ENCODE data around the gene ELF5. TPM values are rescaled to one million over a fixed set of nuclear protein-coding genes. Genes with fewer than 3 reads are reported as not detected.

ELF5 gene
- total RNA-seq, 1 donor, result not detected

GRCh38 chr11:34446386-34446785 is 67.2 kb downstream of the ELF5 start:
- Histone ChIP-seq H3K27ac (ENCODE audit: low read depth, low read length) (no peak overlapping the region), H4K20me1 (ENCODE audit: insufficient read depth, low read length) (peaks cover 49% of the 10 kb centered on the region), H3K36me3 (ENCODE audit: insufficient read depth, low read length) (peaks cover 10% of the 10 kb centered on the region), H3K27me3 (ENCODE audit: insufficient read depth, low read length) (no peaks in the 10 kb centered on the region), H3K4me1 (ENCODE audit: insufficient read depth, low read length) (peaks cover 3% of the 10 kb centered on the region), H3K4me3 (ENCODE audit: insufficient read depth, low read length) (no peak overlapping the region), H3K9me3 (ENCODE audit: low read depth, low read length) (no peaks in the 10 kb centered on the region), H2AFZ (ENCODE audit: low read length) (no peak overlapping the region), H3K79me2 (ENCODE audit: insufficient read depth, low read length) (peaks cover 57% of the 10 kb centered on the region), H3K4me2 (ENCODE audit: insufficient read depth, low read length) (no peak overlapping the region)
- no peak for DNase-seq (ENCODE audit: insufficient read length, low spot score, missing footprints)
- no peak for TF ChIP-seq CTCF (IDR thresholded peaks at IDR 0.05; ENCODE audit: extremely low read depth, low read depth, low read length)

GRCh38 chr11:34445956-34446355 is 67.6 kb downstream of the ELF5 start:
- H2AFZ ChIP-seq (ENCODE audit: low read length), result no peak overlapping the region
- peaks cover 53% of the 10 kb centered on the region for H4K20me1 ChIP-seq (ENCODE audit: insufficient read depth, low read length)
- no peak for TF ChIP-seq CTCF (IDR thresholded peaks at IDR 0.05; ENCODE audit: extremely low read depth, low read depth, low read length)
- peaks cover 6% of the 10 kb centered on the region for H3K36me3 ChIP-seq (ENCODE audit: insufficient read depth, low read length)
- no peak overlapping the region for H3K4me3 ChIP-seq (ENCODE audit: insufficient read depth, low read length)
- no peaks in the 10 kb centered on the region for H3K27me3 ChIP-seq (ENCODE audit: insufficient read depth, low read length)
- H3K79me2 ChIP-seq (ENCODE audit: insufficient read depth, low read length), result peaks cover 61% of the 10 kb centered on the region
- H3K27ac ChIP-seq (ENCODE audit: low read depth, low read length), result no peak overlapping the region
- peaks cover 3% of the 10 kb centered on the region for H3K4me1 ChIP-seq (ENCODE audit: insufficient read depth, low read length)
- H3K4me2 ChIP-seq (ENCODE audit: insufficient read depth, low read length), result no peak overlapping the region
- no peak for DNase-seq (ENCODE audit: insufficient read length, low spot score, missing footprints)
- H3K9me3 ChIP-seq (ENCODE audit: low read depth, low read length), result no peaks in the 10 kb centered on the region

DNA sequence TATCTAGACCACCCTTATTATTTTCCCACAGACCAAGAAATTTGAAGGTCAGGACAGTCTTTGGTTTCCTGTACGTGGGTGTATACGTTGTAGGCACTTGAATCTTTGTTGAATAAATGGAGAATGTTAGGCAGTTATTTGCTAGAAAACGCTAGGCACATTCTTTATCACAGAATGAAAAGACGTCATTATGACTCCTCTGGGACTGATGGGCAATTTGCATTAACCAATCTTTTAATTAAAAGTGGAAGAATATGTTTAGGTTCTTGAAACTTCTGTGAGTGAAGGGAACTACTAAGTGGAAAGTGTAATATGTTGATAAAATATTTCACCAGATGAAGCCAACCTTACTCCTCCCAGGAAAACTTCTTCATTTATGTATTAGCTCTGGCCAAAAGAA is 69.2 kb downstream of the ELF5 start:
- Histone ChIP-seq H3K4me3 (ENCODE audit: insufficient read depth, low read length) (no peak overlapping the region), H3K27me3 (ENCODE audit: insufficient read depth, low read length) (no peaks in the 10 kb centered on the region), H3K79me2 (ENCODE audit: insufficient read depth, low read length) (peaks cover 74% of the 10 kb centered on the region), H3K4me2 (ENCODE audit: insufficient read depth, low read length) (no peak overlapping the region), H3K36me3 (ENCODE audit: insufficient read depth, low read length) (no peaks in the 10 kb centered on the region), H4K20me1 (ENCODE audit: insufficient read depth, low read length) (peaks cover 64% of the 10 kb centered on the region), H2AFZ (ENCODE audit: low read length) (no peak overlapping the region), H3K9me3 (ENCODE audit: low read depth, low read length) (no peaks in the 10 kb centered on the region), H3K4me1 (ENCODE audit: insufficient read depth, low read length) (peaks cover 11% of the 10 kb centered on the region), H3K27ac (ENCODE audit: low read depth, low read length) (no peak overlapping the region)
- no peak for DNase-seq (ENCODE audit: insufficient read length, low spot score, missing footprints)
- TF ChIP-seq CTCF (IDR thresholded peaks at IDR 0.05; ENCODE audit: extremely low read depth, low read depth, low read length), result no peak

- Histone ChIP-seq H3K36me3 (ENCODE audit: insufficient read depth, low read length) (no peaks in the 10 kb centered on the region), H3K27me3 (ENCODE audit: insufficient read depth, low read length) (no peaks in the 10 kb centered on the region), H3K79me2 (ENCODE audit: insufficient read depth, low read length) (peaks cover 79% of the 10 kb centered on the region), H2AFZ (ENCODE audit: low read length) (no peak overlapping the region), H3K9me3 (ENCODE audit: low read depth, low read length) (no peaks in the 10 kb centered on the region), H3K27ac (ENCODE audit: low read depth, low read length) (no peak overlapping the region), H3K4me2 (ENCODE audit: insufficient read depth, low read length) (no peak overlapping the region), H3K4me3 (ENCODE audit: insufficient read depth, low read length) (no peak overlapping the region), H3K4me1 (ENCODE audit: insufficient read depth, low read length) (peaks cover 13% of the 10 kb centered on the region), H4K20me1 (ENCODE audit: insufficient read depth, low read length) (peaks cover 56% of the 10 kb centered on the region)
- no peak for TF ChIP-seq CTCF (IDR thresholded peaks at IDR 0.05; ENCODE audit: extremely low read depth, low read depth, low read length)
- DNase-seq (ENCODE audit: insufficient read length, low spot score, missing footprints), result no peak
These were observed 70.5 kb downstream of the ELF5 start for GRCh38 chr11:34443136-34443535.
